Measurements from ENCODE around the gene FDXACB1. TPM values are rescaled to one million over a fixed set of nuclear protein-coding genes. Genes with fewer than 3 reads are reported as not detected.
"Not testable (repeated sequence)": the region's sequence is repeated elsewhere in the genome, so short reads cannot be mapped to it uniquely, and the experiment has no call there.

The FDXACB1 gene
- total RNA-seq, 1 donor from 2014 or later, result 2.4 TPM

- DNase-seq (ENCODE audit: low read depth) (no peak), FAIRE-seq (no peak)
- no peak for TF ChIP-seq CTCF (IDR thresholded peaks at IDR 0.05; ENCODE audit: insufficient read depth, low read length, severe bottlenecking)
- Histone ChIP-seq H3K36me3 (ENCODE audit: control insufficient read depth, insufficient read depth, low read length) (no peaks in the 10 kb centered on the region), H3K27me3 (ENCODE audit: control insufficient read depth, insufficient read depth, low read length) (no peaks in the 10 kb centered on the region), H3K4me3 (ENCODE audit: low read depth, low read length) (no peak overlapping the region)
Measured at GRCh38 chr11:111905411-111905810, 26.4 kb upstream of the FDXACB1 start.

GRCh38 chr11:111886844-111887243, 7.9 kb upstream of the FDXACB1 start:
- DNase-seq (ENCODE audit: low read depth), result no peak
- no peak for TF ChIP-seq CTCF (IDR thresholded peaks at IDR 0.05; ENCODE audit: insufficient read depth, low read length, severe bottlenecking)
- H3K36me3 ChIP-seq (ENCODE audit: control insufficient read depth, insufficient read depth, low read length), result no peaks in the 10 kb centered on the region
- H3K27me3 ChIP-seq (ENCODE audit: control insufficient read depth, insufficient read depth, low read length), result no peaks in the 10 kb centered on the region
- no peak for FAIRE-seq
- no peak overlapping the region for H3K4me3 ChIP-seq (ENCODE audit: low read depth, low read length)

GRCh38 chr11:111886032-111886431, 7.1 kb upstream of the FDXACB1 start:
- no peak for DNase-seq (ENCODE audit: low read depth)
- H3K27me3 ChIP-seq (ENCODE audit: control insufficient read depth, insufficient read depth, low read length), result no peaks in the 10 kb centered on the region
- TF ChIP-seq CTCF (IDR thresholded peaks at IDR 0.05; ENCODE audit: insufficient read depth, low read length, severe bottlenecking), result no peak
- H3K36me3 ChIP-seq (ENCODE audit: control insufficient read depth, insufficient read depth, low read length), result no peaks in the 10 kb centered on the region
- no peak for FAIRE-seq
- H3K4me3 ChIP-seq (ENCODE audit: low read depth, low read length), result no peak overlapping the region

GRCh38 chr11:111885053-111885452, 6.1 kb upstream of the FDXACB1 start:
- H3K4me3 ChIP-seq (ENCODE audit: low read depth, low read length); H3K27me3 ChIP-seq (ENCODE audit: control insufficient read depth, insufficient read depth, low read length); H3K36me3 ChIP-seq (ENCODE audit: control insufficient read depth, insufficient read depth, low read length); DNase-seq (ENCODE audit: low read depth); FAIRE-seq: not testable (repeated sequence)

GRCh38 chr11:111882202-111882601, 3.2 kb upstream of the FDXACB1 start:
- FAIRE-seq, result no peak

GRCh38 chr11:111879637-111879960, 634 bp upstream of the FDXACB1 start:
- TF ChIP-seq CTCF (IDR thresholded peaks at IDR 0.05; ENCODE audit: insufficient read depth, low read length, severe bottlenecking), result no peak
- DNase-seq (ENCODE audit: low read depth), result no peak
- peak overlapping the region; percentile 61 for H3K4me3 ChIP-seq (ENCODE audit: low read depth, low read length)
- FAIRE-seq, result no peak
- H3K36me3 ChIP-seq (ENCODE audit: control insufficient read depth, insufficient read depth, low read length), result no peaks in the 10 kb centered on the region
- no peaks in the 10 kb centered on the region for H3K27me3 ChIP-seq (ENCODE audit: control insufficient read depth, insufficient read depth, low read length)

More at GRCh38 chr11:111882202-111882601, 3.2 kb upstream of the FDXACB1 start:
- Histone ChIP-seq H3K27me3 (ENCODE audit: control insufficient read depth, insufficient read depth, low read length) (no peaks in the 10 kb centered on the region), H3K4me3 (ENCODE audit: low read depth, low read length) (no peak overlapping the region), H3K36me3 (ENCODE audit: control insufficient read depth, insufficient read depth, low read length) (no peaks in the 10 kb centered on the region)
- no peak for DNase-seq (ENCODE audit: low read depth)
- no peak for TF ChIP-seq CTCF (IDR thresholded peaks at IDR 0.05; ENCODE audit: insufficient read depth, low read length, severe bottlenecking)

All from bronchial epithelial cell (primary cell).